NCI-H524 (cell line): ENCODE results near the gene TNFSF10.
"Not testable (repeated sequence)": the region's sequence is repeated elsewhere in the genome, so short reads cannot be mapped to it uniquely, and the experiment has no call there.

Source experiments
- DNase-seq, 2 experiments: peaks; one replicate each; lab custom pipeline; 2025; lab: John Stamatoyannopoulos, UW

Gene TNFSF10

DNA sequence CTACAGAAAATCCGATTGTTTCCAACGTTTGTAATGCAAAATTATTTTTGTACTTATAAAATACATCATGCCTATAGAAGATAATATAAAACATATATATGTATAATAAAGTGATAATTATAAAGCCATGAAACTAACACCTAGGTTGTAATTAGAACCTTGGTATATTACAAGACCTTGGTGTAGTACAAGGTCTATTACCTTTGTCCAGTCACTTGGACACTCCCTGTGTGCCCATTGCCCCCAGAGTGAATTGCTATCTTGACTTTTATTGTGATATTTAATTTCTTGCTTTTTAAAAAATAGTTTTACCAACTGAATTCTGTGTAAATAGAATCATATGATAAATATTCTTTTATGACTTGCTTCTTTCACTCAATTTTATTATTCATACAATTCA lies 20.7 kb upstream of the TNFSF10 start:
- DNase-seq, result no peak

DNA sequence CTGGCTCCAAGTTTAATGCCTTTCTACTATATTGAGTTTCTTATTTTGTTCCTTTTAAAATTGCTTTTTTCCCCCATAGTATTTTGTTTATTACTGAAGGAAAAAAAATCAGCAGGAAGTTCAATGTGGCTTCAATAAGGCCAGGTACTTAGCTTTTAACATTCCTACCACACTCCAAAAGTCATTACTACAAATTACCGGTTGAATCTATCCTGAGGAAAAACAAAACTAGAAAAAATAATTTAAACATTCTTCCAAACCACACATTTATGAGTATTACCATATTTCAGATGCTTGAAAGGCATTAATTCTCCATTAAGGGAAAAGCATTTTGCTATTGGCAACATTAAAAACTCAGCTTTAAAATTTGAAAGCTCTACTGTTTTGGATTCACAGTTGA lies 20.2 kb upstream of the TNFSF10 start:
- DNase-seq, result no peak

- no peak for DNase-seq
Observed at GRCh38 chr3:172542999-172543398, 19.8 kb upstream of the TNFSF10 start.

DNA sequence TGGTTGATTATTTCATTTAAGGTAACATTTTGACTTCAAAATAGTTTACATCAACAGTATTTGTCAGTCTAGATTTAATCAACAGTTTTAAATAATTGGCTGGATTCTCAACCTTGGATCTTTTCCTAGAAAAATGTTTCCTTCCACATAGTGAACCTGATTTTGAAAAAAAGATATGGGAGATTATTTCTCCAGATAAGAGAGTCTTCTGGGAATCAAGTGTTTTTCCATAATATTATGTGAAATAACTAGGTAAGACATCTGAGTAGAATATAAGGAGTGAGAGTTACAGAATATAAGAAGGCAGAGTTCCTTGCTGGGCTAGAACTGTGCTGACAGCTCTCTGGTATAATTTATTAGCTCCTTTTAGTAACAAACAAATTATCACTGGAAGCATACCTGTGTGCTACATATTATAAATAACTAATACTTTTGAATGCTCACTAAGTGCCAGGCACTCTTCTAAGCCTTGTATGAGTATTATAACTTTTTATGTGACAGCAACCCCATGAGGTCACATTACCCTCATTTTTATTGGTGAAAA lies 18.8 kb upstream of the TNFSF10 start:
- no peak for DNase-seq

GRCh38 chr3:172540049-172540448 lies 16.8 kb upstream of the TNFSF10 start:
- DNase-seq, result no peak

GRCh38 chr3:172539273-172539672 lies 16.0 kb upstream of the TNFSF10 start:
- DNase-seq, result no peak

GRCh38 chr3:172538368-172539151 lies 15.3 kb upstream of the TNFSF10 start:
- no peak for DNase-seq

- no peak for DNase-seq
Observed at GRCh38 chr3:172537507-172538158, 14.4 kb upstream of the TNFSF10 start.

- no peak for DNase-seq
Observed at GRCh38 chr3:172536993-172537419, 13.8 kb upstream of the TNFSF10 start.

DNA sequence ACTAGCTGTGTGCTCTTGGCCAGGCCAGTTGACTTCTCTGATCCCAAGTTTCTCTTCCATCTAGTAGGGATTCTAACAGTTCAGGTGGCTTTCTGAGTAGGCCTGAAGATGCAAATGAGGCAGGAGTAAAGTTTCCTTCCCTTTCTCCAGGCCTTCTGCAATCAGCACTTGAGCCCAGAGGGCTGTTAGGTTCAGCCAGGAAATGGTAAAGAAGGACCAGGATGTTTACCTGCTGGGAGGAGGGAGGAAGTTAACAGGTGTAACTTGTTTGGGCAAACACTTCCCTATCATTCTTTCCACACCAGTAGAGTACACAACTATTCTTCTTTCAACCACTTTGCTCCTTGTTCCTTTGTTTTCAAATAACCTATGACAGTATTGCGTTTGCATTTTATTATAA lies 13.3 kb upstream of the TNFSF10 start:
- DNase-seq, result no peak

- no peak for DNase-seq
Observed at GRCh38 chr3:172530566-172530965, 7.3 kb upstream of the TNFSF10 start.

- DNase-seq, result no peak
Observed at GRCh38 chr3:172530101-172530561, 6.9 kb upstream of the TNFSF10 start.

DNA sequence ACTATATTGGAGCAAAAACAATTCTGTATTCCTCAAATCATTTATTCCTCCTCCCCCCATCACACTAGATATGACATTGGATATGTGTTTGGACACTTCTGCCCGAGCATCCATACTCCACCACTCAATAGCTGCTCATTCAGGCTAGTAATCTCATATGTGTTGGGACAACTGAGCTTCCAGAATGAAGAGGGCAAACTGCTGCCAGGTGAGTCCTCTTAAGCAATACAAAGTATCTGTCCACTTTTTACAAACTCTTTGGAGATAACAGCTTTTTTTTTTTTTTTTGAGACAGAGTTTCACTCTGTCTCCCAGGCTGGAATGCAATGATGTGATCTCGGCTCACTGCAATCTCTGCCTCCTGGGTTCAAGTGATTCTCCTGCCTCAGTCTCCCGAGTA lies 5.4 kb upstream of the TNFSF10 start:
- DNase-seq, result no peak

DNA sequence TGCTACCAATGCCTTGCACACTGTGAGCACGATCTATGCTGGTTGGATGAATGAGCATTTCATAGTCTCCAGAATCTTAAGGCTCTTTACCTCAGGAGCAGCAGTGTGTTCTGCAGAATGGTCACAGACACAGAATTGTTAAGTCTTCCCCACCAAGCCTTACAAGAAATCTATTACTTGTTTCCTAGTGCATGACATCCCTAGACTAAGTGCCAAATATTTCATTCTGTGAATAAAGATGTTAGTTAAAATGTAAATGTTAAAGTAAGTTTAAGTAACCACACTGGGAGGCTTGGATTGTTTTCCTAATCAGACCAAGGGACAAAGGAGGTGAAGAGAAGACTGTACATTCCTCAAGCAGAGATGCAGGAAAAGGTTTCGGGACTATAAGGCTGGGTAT lies 4.1 kb upstream of the TNFSF10 start:
- DNase-seq, result no peak

DNA sequence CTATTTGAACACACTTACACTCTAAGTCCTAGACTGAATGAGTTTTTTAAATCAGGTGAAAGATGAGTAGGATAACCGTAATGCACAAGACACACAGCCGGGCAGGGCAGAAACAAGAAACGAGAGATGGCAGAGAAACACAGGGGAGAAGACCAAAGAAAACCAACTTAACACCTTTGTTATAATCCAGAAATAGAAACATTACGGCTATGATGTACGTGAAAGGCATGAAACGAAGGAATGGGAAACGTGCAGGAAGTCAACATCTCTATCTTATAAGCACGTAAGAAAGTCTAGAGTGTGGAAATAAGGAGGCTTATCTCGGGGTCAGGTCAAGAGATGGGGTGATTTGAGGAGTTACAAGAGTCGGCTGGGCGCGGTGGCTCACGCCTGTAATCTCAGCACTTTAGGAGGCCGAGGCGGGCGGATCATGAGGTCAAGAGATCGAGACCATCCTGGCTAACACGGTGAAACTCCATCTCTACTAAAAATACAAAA lies 1.9 kb upstream of the TNFSF10 start:
- no peak for DNase-seq

- no peak for DNase-seq
Observed at GRCh38 chr3:172524611-172525010, 1.4 kb upstream of the TNFSF10 start.

DNA sequence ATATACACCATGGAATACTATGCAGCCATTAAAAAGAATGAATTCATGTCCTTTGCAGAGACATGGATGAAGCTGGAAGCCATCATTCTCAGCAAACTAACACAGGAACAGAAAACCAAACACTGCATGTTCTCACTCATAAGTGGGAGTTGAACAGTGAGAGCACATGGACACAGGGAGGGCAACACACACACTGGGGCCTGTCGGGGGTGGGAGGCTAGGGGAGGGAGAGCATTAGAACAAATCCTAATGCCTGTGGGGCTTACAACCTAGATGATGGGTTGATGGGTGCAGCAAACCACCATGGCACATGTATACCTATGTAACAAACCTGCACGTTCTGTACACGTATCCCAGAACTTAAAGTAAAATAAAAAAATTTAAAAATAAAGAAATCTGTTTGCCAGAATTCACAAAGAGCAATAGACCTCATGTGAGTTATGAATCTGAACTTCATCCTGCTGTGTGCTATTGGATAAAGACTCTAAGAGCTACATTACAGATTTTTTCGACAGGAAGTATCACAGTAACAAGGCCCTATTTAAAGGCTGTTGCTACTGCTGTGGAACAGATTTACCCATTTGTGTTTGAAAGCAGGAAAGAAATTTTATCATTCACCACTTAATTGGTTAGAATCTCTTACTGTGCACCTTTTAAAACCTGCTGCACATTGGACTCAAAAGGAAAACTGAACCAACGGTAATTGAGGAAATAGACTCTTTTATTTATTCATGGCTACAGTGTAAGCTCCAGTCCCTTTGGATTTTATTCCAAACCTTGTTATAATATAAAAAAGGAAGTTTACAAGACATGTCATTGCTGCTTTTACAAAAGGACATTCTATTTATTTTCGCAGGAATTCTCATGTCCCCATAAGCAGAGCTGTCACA lies 1.1 kb downstream of the TNFSF10 start:
- DNase-seq, result not testable (repeated sequence)

- DNase-seq, result no peak
Observed at GRCh38 chr3:172520301-172520831, 2.9 kb downstream of the TNFSF10 start.

DNA sequence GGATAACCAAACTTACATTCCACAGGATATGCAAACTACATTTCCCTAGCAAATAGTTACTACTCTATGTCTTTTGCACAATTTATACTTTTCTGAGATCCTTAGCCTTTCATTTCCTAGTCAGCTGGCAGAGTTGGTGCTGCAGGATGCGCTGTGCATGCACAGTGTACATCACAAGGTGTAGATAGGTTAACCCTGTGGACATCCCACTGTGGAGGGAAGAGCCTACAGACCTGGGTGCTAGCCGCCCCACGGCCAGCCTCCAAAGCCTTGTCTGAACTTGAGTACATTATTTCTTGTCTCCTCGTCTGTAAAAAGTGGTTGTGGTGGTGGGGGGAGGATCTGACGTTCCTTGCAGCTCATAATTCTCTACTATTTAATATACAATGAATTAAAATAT lies 3.5 kb downstream of the TNFSF10 start:
- no peak for DNase-seq

- DNase-seq, result no peak
Observed at GRCh38 chr3:172518929-172519640, 4.1 kb downstream of the TNFSF10 start.

DNA sequence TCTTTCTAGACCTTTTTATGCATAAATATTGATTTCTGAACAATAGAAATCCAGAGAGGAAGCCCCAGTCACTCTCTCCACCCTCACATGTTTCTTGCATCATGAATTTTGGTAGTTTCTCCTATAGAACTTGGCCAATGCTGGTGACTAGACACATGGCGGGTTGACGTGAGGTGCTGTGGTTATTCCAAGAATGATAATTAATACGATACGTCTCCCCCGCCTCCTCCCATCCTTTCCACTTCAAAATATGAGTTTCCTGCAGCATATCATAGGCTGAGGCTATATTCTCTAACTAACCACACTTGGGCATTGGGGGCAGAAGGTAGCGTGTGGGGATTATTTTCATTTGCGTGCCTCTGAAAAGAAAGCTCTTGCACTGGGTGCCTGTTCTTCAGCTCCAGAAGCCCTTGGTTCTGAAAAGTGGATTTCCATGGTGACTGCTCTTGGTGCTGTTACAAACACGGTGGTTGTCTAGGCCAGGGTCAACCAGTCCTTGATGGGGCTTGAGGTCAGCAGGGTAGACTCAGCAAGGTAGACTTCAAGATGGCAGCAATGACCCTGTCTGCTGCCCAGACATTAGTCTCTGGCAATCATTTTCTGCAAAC lies 5.3 kb downstream of the TNFSF10 start:
- no peak for DNase-seq
